G401.6 (cell line): ENCODE measurements around the gene PSRC1.

ENCODE experiments used
- FAIRE-seq: peaks from 2 replicates; lab custom pipeline; 2012; peaks lifted over from hg19 to GRCh38; lab: Jason Lieb, UNC

PSRC1 gene

GRCh38 chr1:109257682-109258421 lies 25.1 kb downstream of the PSRC1 start:
- FAIRE-seq = no peak

DNA sequence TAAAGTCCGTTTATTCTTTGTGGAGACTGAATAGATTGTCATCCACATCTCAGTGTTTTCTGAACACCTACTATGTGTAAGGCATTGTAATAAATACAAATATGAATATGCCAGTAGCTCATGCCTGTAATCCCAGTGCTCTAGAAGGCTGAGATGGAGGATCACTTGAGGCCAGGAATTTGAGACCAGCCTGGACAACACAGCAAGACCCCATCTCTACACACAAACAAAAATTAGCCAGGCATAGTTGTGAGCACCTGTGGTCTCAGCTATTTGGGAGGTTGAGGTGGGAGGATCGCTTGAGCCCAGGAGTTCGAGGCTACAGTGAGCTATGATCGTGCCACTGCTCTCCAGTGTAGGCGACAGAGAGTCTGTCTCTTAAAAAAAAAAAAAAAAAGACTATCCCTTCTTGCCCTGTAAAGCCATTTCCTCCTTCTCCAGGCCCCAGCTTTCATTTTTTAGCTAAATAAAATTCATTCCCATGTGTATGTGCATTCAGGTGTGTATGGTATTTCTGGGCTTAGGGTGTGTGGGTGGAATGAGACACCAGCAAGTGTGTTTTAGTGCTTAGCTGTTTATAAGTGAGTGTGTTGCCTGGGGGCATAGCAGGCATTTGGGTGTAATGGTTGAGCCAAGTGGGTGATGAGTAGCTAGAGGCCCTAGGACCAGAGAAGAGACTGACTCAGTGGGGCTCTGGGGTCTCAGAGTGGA lies 25.8 kb downstream of the PSRC1 start:
- no peak for FAIRE-seq

DNA sequence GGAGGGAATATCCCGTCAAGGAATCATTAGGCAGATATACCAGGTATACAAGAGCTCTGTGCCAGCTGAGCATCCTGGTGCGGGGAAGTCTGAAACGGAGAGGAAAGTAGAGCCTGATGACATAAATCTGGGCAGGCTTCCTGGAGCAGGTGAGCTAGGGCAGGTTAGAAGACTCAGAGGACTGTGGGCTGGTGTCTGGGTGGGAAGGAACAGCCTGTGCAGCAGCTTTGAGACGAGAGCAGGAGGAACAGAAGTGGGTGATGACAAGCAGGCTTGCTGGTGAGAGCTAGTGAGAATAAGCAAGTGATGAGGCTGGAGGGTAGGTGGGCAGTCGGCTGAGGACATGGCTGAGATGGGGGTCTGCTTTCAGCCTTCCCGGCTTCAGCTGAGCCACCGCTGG lies 26.9 kb downstream of the PSRC1 start:
- FAIRE-seq = no peak

- FAIRE-seq = no peak
Observed at GRCh38 chr1:109255678-109256077, 27.3 kb downstream of the PSRC1 start.

DNA sequence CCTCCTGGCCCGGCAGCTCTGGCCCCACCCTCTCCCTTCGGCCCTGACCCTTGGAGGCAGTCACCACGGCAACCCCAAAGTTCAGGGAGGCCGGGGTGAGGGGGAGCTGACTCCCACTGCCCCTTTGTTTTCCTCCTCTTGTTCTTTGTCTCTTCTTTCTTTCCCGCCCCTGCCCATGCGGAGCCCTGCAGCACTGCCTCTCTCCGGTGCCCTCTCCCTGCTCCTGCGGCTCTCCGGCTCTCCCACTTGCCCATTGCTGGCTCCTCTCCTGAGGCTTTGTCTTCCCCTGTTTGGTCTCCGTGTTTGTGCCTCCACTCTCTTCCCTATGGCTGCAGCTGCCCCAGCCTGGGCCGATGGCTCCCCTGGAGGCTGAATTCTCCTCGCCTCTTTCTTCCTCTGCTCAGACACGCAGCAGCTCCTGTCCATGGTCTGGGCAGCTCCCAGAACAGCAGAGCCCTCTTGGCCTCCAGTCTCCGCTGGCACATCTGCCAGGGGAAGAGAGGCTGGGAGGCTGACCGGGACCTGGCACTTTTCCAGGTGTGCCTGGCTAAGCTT lies 27.8 kb downstream of the PSRC1 start:
- FAIRE-seq = no peak

DNA sequence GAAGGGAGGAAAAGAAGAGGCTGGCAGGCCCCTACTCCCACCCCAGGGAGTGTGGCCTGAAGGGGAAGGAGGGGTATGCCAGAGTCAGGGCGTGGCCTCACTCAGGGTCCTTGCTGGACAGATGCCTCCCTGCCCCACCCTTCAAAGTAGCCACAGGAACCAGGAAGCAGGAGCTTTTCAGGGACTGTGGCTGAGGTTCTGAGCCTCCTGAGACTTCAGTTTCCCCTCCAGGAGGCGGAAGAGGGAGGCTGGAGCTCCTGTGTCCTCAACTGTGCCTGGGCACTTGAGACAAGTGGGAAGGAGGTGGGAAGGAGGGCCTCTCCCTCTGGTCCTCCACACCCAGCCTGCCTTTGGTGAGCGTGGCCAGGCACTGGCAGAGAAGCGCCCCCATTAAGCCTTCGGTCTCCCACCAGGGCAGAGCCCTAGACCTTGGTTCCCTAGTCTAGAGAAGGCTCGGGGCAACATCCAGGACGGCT lies 28.3 kb downstream of the PSRC1 start:
- FAIRE-seq = no peak

DNA sequence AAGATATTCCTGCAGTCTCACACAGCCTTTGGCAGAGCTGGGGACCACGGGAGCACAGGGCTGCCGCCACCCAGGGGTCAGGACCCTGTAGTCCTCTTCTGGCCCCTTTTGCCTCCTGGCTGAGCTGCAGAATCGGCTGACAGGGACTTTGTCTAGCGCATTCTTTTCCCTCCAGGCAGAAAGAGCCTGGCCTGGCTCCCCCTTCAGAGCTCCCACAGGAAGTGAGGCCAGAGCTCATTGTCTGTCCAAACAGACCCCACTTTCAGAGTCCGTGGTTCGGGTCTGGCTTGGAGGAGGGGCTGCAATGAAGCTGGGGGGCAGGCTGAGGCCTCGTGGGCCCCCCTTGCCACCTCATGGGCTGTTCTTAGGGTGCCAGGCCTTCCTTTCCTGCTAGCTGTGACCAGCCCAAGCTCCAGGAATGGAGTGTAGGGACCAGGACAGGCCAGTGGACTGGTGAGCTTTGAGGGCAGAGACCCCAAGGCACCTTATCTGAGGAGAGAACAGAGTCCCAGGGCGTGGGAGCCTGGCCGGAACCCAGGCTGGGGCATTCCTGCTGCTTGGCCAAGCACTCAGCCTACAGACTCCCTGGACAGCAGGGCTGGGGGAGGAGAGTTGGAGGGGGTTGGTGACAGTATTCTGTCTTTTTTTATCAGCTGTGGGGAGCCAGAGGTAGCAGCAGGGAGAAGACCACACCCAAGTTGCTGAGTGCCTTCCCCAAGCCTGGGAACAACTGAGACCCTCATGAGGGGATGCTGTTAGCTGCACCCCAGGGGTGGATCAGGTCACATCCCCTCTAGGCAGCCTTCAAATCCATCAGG lies 28.9 kb downstream of the PSRC1 start:
- no peak for FAIRE-seq

DNA sequence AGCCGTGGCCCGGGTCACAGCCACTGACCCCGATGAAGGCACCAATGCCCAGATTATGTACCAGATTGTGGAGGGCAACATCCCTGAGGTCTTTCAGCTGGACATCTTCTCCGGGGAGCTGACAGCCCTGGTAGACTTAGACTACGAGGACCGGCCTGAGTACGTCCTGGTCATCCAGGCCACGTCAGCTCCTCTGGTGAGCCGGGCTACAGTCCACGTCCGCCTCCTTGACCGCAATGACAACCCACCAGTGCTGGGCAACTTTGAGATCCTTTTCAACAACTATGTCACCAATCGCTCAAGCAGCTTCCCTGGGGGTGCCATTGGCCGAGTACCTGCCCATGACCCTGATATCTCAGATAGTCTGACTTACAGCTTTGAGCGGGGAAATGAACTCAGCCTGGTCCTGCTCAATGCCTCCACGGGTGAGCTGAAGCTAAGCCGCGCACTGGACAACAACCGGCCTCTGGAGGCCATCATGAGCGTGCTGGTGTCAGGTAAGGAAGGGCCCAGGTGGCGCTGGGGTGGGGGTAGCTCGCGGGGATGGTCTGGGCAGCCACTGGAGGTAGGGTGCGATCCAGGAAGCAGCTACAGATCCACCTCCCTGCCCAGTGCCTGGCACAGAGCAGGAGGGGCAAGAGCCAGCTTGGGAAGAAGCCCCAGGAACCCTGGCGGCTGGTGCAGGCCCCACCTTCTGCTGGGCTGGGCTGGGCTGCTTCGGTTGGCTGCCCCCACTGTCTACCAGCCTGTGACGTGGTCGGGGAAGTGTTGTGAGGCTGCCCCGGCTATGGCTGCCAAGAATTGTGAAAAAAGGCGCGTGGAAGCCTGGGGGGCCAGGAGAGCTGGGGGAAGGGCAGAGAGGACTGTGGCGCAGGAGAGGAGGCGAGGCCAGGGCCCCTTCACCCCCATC lies 29.8 kb downstream of the PSRC1 start:
- FAIRE-seq = no peak

DNA sequence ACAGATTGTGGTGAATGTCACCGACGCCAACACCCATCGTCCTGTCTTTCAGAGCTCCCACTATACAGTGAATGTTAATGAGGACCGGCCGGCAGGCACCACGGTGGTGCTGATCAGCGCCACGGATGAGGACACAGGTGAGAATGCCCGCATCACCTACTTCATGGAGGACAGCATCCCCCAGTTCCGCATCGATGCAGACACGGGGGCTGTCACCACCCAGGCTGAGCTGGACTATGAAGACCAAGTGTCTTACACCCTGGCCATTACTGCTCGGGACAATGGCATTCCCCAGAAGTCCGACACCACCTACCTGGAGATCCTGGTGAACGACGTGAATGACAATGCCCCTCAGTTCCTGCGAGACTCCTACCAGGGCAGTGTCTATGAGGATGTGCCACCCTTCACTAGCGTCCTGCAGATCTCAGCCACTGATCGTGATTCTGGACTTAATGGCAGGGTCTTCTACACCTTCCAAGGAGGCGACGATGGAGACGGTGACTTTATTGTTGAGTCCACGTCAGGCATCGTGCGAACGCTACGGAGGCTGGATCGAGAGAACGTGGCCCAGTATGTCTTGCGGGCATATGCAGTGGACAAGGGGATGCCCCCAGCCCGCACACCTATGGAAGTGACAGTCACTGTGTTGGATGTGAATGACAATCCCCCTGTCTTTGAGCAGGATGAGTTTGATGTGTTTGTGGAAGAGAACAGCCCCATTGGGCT lies 30.6 kb downstream of the PSRC1 start:
- no peak for FAIRE-seq

DNA sequence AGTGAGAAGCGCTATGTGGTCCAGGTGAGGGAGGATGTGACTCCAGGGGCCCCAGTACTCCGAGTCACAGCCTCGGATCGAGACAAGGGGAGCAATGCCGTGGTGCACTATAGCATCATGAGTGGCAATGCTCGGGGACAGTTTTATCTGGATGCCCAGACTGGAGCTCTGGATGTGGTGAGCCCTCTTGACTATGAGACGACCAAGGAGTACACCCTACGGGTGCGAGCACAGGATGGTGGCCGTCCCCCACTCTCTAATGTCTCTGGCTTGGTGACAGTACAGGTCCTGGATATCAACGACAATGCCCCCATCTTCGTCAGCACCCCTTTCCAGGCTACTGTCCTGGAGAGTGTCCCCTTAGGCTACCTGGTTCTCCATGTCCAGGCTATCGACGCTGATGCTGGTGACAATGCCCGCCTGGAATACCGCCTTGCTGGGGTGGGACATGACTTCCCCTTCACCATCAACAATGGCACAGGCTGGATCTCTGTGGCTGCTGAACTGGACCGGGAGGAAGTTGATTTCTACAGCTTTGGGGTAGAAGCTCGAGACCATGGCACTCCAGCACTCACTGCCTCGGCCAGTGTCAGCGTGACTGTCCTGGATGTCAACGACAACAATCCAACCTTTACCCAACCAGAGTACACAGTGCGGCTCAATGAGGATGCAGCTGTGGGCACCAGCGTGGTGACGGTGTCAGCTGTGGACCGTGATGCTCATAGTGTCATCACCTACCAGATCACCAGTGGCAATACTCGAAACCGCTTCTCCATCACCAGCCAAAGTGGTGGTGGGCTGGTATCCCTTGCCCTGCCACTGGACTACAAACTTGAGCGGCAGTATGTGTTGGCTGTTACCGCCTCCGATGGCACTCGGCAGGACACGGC lies 31.4 kb downstream of the PSRC1 start:
- no peak for FAIRE-seq

- FAIRE-seq = no peak
Observed at GRCh38 chr1:109250454-109251276, 32.3 kb downstream of the PSRC1 start.

- no peak for FAIRE-seq
Observed at GRCh38 chr1:109249654-109250401, 33.1 kb downstream of the PSRC1 start.

GRCh38 chr1:109248797-109249629 lies 33.9 kb downstream of the PSRC1 start, which contains the start of gene CELSR2:
Gene CELSR2, plus strand, starts transcription at chr1:109249539. Its CDS starts 541 bp downstream, at chr1:109250080.
- no peak for FAIRE-seq

GRCh38 chr1:109248444-109248796 lies 34.5 kb downstream of the PSRC1 start:
- FAIRE-seq = no peak

DNA sequence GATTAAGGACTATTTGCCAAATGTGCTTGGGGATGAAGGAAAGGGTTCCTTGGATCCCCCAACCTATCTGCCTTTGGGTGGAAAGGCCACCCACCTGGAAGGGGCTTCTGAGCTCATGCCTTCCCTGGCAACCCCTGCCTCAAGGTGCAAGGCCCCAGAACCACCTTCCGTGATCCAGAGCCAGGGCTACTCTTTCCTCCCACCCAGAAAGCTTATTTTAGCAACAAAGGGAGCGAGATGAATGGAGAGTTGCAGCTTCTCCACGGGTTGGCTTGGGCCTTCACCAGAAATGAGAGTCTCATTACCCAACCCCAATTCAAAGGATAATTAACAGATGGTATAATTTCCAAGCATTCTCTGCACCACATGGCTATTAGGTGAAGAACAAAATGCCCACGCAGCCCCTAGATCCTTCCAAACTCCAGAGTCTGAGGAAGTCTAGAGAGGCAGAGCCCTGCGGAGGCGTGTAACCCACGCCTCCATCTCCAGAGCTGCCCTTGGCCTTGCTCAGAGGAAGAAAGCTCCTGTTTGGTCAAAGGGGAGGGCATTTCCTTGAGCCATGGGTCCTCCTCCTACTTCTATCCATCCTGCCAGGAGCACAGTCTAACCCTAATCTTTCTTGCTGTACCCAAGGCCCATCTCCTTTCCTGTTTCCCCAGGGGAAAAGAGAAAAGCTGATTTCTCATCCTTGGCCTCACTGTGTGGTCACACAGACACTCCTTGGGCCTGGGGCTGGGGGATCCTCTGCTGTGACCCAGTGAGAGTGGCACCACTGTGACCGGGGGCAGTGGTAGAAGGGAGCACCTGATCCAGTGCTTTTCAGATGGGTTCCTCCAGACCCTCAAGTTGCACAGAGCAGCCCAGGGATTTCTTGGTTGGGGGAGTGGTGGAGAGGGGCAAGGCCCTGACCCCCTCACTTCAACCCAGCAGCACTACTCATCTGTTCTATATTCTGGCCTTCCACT lies 35.3 kb downstream of the PSRC1 start:
- no peak for FAIRE-seq

DNA sequence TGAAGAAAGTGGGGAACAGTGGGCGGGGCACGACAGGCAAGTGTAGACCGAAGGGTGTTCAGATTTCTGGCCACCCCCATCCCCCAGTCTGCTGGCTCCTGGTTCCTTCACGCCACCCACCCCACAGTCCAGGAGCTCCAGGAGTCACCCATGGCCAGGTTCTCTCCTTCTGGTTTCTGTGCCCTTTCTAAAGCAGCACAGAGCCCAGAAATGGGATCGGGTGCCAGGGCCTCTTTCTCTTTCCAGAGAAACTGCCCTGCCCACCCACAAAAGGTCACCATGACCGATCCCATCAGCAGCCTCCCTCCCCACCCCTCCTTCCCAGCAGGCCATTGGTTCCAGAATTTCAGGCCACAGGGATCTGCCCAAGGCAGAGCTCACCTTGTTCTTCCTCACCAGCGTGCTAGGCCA lies 36.8 kb downstream of the PSRC1 start:
- no peak for FAIRE-seq
